Muscle of arm (tissue), 12 donors: ENCODE data around the gene FGD6. TPM values are rescaled to one million over a fixed set of nuclear protein-coding genes. Genes with fewer than 3 reads are reported as not detected.
"Not testable (repeated sequence)": the region's sequence is repeated elsewhere in the genome, so short reads cannot be mapped to it uniquely, and the experiment has no call there.

Experiments
- DNase-seq: peaks from one replicate; pipeline ENCODE4 v3.0.0-alpha.2; 2013
- polyA plus RNA-seq, 12 donors: library from polyadenylated mRNA; unstranded; fragments of 120-200 nt; gene quantifications; one replicate each; pipeline ENCODE4 v1.2.1, GENCODE V29; 2013; ENCODE audit not compliant: insufficient read length in 12 of 12

Gene FGD6
- polyA plus RNA-seq, 12 donors, result 4.1 to 13.8 (median 5.8) TPM; not detected in 1

GRCh38 chr12:95129115-95129514 is 88.2 kb downstream of the FGD6 start:
- no peak for DNase-seq

DNA sequence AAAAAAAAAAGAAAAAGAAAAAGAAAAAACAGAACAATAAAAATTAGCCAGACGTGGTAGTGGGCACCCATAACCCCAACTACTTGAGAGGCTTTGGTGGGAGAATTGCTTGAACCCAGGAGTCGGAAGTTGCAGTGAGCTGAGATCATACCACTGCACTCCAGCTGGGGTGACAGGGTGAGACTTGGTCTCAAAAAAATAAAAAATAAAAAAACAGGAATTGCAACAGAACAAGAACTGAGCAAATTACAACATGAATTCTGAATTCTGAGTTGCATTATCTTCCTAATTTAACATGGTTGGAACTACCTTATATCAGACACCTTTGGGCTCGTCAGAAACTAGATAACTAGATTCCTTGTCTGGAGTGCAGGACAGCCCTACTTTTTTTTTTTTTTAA is 90.5 kb downstream of the FGD6 start:
- no peak for DNase-seq

DNA sequence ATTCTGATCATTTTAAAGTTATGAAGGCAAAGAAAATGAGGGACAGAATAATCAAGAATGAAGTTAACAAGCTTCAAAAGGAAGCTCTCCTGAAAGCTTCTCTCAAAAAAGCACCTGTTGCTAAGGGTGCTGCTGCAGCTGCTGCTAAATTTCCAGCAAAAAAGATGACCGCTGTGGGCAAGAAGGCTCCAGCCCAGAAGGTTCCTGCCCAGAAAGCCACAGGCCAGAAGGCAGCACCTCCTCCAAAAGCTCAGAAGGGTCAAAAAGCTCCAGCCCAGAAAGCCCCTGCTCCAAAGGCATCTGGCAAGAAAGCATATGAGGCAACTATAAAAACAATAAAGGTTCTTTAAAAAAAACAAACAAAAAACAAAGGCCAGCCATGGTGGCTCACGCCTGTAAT is 91.2 kb downstream of the FGD6 start:
- no peak for DNase-seq

- DNase-seq, result no peak
These were observed 93.2 kb downstream of the FGD6 start for GRCh38 chr12:95124106-95124505.

DNA sequence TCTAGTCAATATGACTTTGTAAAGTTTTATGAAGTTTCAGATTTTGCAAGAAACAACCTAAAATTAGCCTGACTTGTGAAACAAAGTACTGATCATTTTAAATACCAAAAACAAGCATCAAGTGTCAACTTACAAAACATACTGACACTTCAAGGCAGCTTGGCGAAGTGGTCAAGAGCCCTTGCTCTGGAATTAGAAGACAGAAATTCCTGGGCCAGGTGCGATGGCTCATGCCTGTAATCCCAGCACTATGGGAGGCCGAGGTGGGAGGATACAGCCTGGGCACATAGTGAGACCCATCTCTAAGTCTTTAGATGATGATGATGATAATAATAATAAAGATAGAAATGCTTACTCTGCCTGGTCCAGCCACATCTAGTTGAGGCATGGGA is 98.5 kb downstream of the FGD6 start:
- DNase-seq, result no peak

DNA sequence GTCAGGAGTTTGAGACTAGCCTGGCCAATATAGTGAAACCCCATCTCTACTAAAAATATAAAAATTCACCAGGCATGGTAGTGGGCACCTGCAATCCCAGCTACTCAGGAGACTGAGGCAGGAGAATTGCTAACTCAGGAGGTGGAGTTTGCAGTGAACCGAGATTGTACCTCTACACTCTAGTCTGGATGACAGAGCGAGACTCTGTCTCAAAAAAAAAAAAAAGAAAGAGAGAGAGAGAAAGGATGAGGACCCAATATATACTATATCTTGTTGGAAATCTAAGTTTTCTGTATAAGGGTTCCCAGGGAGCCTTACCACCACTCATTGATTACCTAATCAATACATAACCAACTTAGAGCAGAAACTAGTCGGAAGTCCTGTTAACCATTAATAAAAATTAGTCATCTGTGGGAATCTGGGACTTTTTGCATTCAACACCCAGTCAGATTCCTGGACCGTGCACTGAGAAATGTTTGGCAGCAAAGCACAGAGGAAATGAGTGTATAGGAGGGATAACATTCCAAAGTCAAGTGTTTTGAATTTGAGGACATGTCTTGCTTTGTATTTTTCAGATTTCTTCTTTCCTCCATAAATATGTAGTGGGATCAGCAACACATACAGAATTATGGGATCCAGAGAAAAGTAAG is 99.0 kb downstream of the FGD6 start:
- DNase-seq, result no peak

- peak; percentile 66 for DNase-seq
These were observed 100.1 kb downstream of the FGD6 start for GRCh38 chr12:95117178-95117599.

GRCh38 chr12:95116773-95117172 is 100.5 kb downstream of the FGD6 start:
- DNase-seq, result no peak

DNA sequence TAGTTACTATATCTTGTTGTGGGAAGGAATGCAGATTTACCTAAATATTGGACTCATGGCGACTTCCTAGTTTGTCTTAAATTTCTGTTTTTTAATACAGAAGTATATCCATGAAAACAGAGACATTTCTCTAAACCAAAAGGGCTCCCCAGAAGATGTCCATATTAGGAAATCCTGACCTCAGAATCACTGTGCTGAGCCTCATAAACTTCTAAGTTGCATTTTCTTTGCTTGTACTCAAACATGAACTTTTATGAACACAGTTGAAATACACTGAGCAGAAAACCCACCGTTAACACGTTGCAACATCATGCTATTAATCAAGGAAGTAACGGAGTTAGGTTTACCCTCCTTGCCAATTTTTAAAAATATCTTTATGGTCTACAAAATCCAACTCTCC is 100.9 kb downstream of the FGD6 start:
- no peak for DNase-seq

DNA sequence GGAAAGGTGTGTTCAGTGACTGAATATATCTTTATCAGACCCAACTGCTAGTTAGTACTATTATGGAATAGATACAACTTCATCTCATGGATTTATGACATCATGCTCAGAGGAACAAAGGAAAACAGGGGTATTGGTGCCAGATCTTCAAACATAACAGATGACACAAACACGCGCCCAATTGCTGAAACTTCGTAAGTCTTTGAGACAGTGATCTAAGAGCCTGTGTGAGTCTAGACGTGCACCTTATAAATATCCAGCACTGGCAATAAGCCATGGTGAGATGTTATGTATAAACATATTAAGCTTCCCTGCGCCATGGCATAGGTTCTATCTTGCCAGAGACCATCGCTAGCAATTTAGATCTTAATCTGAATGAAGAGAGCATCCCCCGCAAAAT is 101.6 kb downstream of the FGD6 start:
- DNase-seq, result no peak

DNA sequence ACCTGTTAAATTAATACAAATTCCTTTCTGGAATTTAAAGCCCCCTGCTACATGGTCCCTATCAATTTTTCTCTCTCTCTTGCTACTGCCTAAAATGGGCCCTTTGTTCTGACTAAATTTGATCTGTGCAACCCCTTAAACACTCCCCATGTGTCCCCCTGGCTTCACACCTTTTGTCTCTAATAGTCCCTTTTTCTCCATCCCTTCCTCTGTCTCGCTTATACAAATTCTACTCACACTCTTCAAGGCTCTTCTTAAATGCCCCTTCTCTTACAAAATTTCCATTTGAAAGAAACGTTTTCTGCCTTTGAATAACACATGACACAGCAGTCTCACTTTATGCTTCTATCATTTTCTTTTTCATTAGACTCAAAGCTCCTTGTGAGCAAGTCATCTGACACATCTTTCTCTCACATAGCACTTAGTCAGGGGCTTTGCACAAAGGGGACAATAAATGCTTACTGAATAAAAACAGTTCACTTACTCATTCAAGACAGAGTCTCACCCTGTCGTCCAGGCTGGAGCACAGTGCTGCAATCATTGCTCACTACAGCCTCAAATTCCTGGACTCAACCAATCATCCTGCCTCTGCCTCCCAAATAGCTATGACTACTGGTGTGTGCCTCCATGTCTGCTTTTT is 102.4 kb downstream of the FGD6 start:
- no peak for DNase-seq

GRCh38 chr12:95107362-95107761 is 109.9 kb downstream of the FGD6 start:
- DNase-seq, result no peak

DNA sequence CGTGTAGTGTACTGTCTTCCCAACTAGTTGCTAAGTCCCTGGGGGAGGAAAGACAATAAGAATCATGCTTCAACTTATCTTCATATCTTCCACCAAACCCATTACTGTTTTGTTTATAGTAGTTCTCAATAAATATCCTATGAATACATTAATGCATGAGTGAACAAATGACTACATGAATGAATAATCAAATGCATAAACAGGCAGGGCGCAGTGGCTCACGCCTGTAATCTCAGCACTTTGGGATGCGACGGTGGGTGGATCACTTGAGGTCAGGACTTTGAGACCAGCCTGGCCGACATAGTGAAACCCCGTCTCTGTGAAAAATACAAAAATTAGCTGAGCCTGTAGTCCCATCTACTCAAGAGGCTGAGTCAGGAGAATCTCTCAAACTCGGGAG is 111.7 kb downstream of the FGD6 start:
- no peak for DNase-seq

DNA sequence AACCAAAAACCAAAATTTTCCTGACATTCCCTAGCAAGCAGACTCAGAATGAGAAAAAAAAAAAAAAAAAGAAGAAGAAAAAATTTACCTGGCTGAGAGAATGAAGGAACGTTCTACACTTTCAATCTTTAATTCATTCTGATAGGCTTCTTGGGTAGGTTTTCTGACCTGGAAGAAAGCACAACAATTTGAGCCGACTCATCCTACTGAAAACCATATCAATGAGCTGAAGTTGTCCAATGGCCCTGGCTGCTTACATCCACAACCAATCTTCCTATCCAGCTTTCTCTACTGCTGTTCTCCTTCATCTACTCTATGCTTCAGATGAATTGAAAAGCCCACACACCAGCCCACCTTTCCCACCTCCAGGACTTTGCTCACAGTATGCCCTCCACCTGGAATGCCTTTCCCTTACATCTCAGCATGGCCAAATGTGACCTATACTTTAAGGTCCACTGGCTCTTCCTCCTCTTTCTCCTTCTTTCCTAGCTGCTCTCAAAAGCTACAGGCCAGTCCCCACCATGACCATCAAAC is 112.3 kb downstream of the FGD6 start:
- no peak for DNase-seq

GRCh38 chr12:95102916-95103671 is 114.2 kb downstream of the FGD6 start:
- no peak for DNase-seq

GRCh38 chr12:95101957-95102356 is 115.3 kb downstream of the FGD6 start:
- DNase-seq, result not testable (repeated sequence)

GRCh38 chr12:95100264-95101190 is 116.7 kb downstream of the FGD6 start:
- DNase-seq, result no peak

DNA sequence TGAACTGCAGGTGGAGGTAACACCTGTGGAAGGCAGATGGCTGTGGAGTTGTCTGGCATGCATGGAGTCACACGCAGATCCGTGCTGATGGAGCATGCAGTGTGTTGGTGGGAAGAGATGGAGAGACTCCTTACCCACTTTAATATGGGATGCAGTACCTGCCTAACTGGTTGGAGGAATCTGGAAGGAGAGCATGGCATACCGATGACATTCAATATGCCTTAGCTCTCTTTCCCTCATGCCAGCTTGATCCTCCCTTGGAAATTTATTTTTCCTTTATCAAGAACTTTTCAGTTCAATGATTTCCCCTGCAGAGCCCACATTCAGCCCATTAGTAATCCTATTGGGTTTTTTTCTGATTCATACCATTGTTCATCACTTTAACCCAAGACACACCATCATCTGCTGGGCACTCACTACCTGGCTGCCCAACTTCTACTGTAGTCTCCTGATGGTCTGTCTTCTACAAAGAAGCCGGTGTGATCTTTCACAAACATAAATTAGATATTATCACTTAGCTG is 117.9 kb downstream of the FGD6 start:
- DNase-seq, result no peak

DNA sequence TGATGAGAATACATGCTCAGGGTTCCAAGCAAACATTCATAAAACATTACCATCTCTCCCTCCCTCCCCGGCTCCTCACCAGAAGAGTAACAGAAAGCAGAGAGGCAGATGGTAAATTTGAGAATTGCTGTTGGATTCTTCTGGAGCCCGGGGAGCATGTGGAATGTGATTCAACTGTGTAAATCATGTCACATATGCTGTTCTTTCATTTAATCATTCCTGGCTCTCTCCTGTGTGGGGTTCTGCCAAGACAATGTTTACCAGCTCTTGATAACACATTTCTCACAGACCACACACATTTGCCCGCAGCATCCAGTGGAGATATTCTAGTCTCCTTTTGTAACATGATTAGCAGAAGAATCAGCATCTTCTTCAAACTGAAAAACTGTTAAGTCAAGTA is 120.4 kb downstream of the FGD6 start:
- DNase-seq, result no peak

GRCh38 chr12:95096378-95096777 is 120.9 kb downstream of the FGD6 start:
- DNase-seq, result no peak

DNA sequence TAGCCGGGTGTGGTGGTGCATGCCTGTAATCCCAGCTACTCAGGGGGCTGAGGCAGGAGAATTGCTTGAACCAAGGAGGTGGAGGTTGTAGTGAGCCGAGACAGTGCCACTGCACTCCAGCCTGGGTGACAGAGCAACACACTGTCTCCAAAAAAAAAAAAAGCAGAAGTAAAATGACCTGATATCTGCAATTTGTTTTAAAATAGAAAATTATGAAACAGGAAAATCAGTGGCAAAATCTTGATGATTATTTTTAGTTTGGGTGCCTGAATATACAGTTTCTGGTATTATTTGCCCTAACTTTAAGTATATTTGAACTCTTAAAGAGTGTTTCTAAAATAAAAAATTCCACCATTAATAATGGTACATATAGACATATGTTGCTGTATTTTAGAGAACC is 121.4 kb downstream of the FGD6 start:
- not testable (repeated sequence) for DNase-seq

GRCh38 chr12:95089462-95089861 is 127.8 kb downstream of the FGD6 start:
- no peak for DNase-seq
